ENCODE measurements around the gene SLC6A18.

- TF ChIP-seq CTCF (IDR thresholded peaks at IDR 0.05; ENCODE audit: low read depth, low read length) (no peak), EZH2phosphoT487 (IDR thresholded peaks at IDR 0.05; ENCODE audit: low read depth) (no peak)
These were observed 42.4 kb upstream of the SLC6A18 start for GRCh38 chr5:1182633-1183423.

All from OCI-LY3 (cell line).